Stimulated activated CD4-positive, alpha-beta T cell treated with anti-CD3 and anti-CD28 coated beads, Interleukin-1b, Interleukin-23, amount 100 ng/mL, for 4 hours (primary cell): ENCODE data around the gene CMTR1.
"Not testable (repeated sequence)": the region's sequence is repeated elsewhere in the genome, so short reads cannot be mapped to it uniquely, and the experiment has no call there.

Experiments used
- DNase-seq, 2 donors: peaks; one replicate each; pipeline ENCODE4 v3.0.0-alpha.2; 2020; ENCODE audit warnings: low read depth in 2 of 2

CMTR1 gene

GRCh38 chr6:37491830-37492208 lies 58.8 kb downstream of the CMTR1 start:
- no peak for DNase-seq

DNA sequence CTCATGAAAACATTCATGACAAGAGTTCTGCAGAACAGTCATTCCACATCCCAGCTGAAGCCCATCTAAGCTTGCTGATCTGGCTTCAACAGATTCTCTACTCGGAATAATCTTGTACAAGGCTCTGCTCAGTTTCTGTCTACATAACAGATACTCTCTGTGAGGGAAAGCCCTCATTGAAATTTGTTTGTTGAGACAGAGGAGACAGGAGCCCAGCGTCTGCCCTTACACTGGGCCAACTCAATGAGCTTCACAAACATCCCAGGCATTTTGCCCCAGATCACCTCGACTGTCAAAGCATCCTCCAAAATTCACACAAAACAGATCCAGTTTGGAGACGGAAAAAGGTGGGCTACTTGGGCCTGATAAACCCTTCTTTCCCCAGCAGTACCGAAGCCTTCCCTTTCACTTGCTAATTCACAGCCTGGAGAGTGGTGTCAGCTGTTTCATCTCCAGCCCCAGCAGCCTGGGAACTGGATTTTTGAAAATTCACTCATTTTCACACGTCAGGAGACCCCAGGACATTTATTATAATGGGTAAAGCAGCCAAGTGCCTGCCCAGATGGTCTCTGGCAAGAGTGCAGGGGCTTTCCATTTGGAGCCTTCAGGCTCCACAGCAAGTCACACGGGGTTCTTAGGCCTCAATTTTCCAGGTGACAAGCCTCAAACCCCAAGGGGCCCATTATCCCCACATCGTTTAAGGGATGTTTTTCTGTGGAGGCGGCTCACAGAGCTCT lies 59.4 kb downstream of the CMTR1 start:
- DNase-seq, result no peak

GRCh38 chr6:37492991-37493660 lies 60.1 kb downstream of the CMTR1 start:
- DNase-seq, result no peak

DNA sequence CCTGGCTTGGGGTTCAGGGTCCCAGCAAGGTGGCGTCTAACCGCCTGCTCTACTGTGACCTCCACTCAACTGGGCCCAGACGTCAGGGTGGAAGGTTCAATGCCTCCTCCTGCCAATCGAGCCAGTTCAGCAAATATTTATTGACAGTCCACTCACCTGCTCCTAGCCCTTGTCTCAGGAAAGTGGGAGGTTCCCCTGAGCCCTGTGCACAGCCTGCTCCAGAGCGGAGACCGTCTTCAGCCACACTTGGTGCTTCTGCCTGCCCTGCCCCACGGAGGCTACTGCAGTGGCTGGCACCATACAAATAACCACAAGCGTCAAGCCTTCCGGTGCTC lies 60.6 kb downstream of the CMTR1 start:
- DNase-seq, result no peak

GRCh38 chr6:37495244-37495934 lies 62.4 kb downstream of the CMTR1 start:
- DNase-seq, result no peak

- no peak for DNase-seq
Observed at GRCh38 chr6:37496951-37497885, 64.2 kb downstream of the CMTR1 start.

DNA sequence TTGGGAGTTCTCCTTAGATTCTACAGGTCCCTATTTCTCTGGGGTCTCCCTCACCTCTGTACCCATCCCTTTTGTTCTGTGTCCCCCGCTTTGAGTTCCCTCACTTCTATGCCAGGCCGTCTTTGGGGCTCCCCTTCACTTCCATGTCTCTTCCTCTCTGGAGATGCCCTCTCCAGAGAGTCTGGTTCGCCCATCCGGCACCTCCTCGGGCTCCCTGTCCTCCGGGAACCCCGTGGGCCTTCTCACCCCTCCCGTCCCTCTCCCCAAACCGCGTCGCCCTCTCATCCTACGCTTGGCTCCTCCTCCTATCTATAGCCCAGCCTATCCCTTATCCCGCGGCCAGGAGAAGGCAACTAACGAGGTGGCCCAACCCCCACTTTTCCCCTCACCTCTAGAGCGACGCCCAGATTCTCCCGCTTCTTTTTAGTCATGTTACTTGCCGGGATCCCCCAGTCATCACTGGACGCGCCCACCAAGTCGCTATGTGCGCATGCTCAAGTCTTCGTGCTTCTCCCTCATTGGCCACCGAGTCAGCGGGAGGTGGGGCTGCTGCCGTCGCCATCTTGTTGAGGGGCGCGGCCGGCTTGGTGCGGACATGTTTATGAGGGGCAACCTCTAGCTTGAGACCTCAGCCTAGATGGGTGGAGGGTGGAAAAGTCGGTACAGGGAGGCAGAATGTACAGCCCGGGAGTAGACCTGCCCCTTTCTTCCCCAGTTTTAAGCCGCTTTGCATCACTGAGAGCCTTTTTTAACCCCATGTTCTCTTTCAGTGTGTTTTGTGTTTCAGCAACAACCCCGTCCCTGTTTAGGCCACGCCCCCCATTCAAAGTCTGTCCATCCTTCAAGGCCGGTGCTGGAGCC lies 66.6 kb downstream of the CMTR1 start, which contains the start of gene CCDC167:
TSS of gene CCDC167 (minus strand) at position 461 of the 861 bp plus-strand sequence. CDS start at position 431, 30 bp downstream.
- DNase-seq, result peak; percentile 92 to 94

DNA sequence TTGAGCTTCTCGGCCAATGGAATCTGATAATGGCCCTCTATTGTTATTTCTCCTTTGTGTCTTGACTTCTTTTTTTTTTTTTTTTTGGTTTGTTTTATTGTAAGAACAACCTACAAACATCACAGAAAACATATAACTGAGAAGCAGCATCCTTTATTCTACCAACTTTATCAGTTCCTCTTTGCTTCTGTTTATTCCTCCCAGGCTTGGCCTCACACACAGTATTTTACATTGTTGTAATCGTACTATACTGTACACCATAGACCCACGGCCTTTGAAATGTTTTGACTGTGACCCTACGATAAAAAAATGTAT lies 67.2 kb downstream of the CMTR1 start:
- DNase-seq, result no peak

- DNase-seq, result not testable (repeated sequence)
Observed at GRCh38 chr6:37500904-37501303, 67.9 kb downstream of the CMTR1 start.

GRCh38 chr6:37501632-37502491 lies 68.8 kb downstream of the CMTR1 start:
- no peak for DNase-seq

DNA sequence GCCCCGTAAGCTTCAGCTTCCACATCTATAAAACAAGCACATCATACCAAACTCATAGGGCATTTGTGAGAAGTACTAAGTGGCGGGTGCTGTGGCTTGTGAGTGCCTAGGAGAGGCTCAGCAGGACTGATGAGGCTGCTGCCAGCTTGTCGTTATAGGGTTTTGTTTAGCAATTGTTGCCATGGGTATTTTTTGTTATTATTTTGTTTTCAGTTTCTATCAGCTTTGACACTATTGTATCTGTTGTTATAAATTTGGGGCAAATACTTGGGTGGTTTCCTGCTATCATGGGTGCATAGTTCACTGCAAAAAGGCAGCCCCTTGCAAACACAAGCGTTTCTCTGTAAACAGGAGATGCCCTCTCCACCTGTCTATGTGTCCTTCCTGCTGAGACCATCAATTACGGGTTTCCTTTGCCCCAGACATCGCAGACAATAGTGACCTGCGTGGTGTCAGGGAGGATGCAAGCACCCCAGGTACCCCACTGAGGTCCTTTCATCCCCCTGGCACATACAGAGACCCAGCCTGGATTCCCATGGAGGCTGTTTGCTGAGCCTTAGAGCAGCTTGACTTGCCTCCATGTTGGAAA lies 69.8 kb downstream of the CMTR1 start:
- DNase-seq, result no peak

- DNase-seq, result no peak
Observed at GRCh38 chr6:37503309-37503965, 70.4 kb downstream of the CMTR1 start.

DNA sequence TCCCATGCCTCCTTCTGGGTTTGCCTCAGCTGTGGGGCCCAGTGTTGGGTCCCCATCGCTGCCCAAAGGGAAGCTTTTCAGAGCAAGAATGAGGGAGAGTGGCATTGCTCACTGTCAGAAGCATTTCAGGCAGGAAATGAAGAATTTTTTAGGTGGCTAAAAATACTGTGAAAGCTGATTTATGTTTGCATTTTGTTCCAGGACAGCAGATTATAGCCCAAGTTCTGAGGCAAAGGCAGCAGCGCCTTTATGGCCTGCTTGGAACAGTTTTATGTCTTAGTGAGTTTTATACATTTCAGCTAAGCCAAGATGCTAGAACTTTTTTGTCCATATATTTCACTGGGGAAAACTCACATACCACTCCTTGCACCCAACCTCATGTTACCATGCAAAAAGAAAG lies 71.0 kb downstream of the CMTR1 start:
- no peak for DNase-seq

DNA sequence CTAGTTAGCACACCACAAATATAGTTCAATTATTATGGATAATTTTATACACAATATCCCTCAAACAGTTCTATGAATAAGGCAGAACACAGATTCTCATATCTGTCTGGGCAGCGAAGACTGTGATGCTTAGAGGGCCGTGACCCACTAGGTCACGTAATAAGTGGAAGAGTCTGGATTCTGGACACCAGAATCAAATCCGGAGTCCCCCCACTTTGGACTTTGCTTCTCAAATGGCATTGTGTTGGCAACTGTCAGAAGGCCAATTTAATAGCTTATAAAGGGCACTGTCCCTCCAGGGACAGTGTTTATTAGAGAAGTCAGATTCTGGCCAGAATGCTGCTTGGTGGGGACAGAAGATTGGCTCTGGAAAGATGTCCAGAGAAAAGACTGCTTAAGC lies 73.5 kb downstream of the CMTR1 start:
- no peak for DNase-seq

GRCh38 chr6:37507077-37507476 lies 74.1 kb downstream of the CMTR1 start:
- no peak for DNase-seq

DNA sequence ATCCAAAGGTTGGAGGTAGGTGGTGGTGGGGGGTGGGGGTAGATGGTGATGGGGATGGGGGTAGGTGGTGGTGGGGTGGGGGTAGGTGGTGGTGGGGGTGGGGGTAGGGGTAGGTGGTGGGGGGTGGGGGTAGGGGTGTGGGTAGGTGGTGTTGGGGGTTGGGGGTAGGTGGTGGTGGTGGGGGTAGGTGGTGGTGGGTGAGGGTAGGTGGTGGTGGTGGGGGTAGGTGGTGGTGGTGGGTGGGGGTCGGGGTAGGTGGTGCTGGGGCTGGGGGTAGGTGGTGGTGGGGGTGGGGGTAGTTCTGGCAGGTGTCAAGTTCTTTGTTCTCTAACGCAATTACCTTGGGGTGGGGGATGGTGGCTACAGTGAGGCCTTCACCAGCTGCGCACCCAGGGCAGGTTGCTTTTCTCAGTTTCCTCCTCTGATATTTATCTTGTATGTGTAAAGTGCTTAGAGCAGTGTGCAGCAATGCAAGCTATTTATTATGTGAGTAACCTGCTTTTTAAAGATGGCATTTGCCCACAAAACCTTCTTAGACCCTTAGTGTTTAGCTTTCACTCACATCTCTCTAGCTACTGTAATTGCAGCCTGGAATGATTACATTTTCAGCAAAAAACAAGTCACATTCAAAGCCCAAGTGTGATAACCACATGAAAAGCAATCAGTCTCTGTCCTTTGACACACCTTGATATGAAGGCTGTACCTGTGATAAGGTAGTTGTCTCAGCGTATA lies 74.8 kb downstream of the CMTR1 start:
- DNase-seq, result no peak

DNA sequence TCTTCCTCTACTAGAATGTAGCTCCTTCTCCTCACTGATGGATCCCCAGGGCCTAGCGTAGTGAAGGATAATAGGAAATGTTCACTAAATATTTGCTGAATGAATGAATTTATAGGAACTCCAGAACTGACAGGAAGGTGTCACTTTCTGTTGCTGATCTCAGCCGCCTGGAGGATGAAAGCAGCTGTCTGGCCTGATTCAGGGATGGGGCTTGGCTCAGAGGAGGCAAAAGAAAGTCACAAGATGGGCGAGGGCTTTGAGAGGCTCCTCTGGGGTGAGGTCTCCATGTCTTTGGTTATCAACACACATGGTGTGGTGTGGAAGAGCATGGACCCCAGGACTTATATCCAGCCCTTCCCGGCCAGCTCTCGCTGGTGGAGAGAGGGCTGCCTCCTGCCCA lies 78.2 kb downstream of the CMTR1 start:
- DNase-seq, result no peak

DNA sequence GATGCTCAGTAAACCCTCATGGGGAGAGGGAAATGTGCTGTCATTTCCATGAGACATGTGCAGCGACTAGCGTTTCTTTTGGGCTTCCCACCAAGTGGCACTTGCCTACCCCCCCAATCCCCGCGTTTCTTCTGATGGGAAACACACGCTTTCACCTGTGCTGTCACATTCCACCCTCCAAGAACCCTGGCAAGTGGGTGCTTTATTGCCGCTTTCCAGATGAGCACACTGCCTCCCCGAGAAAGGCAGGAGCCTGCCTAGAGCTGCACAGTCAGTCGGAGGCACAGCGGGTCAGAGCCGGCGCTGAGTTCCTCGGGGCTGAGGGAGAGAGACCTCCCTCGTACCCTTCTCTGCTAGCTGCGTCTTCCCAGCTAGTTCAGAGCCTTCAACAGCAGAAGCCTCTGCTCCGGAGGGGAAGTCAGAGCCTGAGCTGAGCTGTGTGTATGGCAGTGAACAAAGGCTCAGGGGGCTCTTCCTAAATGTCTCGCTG lies 78.9 kb downstream of the CMTR1 start:
- DNase-seq, result no peak
